OCI-LY7 (cell line): ENCODE data around the gene EME1. TPM values are rescaled to one million over a fixed set of nuclear protein-coding genes. Genes with fewer than 3 reads are reported as not detected.

Experiments
- BruUV-seq: library from RNA; stranded (reverse); fragments of 400-500 nt; replicated peaks from 2 replicates; lab custom pipeline; 2021; lab: Mats Ljungman, UMichigan
- CTCF ChIA-PET: fragments of 300-600 bp; sonication (Branson Sonifier 250); formaldehyde crosslinking; loops from one replicate; lab custom pipeline; 2022; ENCODE audit warnings: antibody characterized with exemption; ENCODE audit not compliant: unreplicated experiment; lab: Charles Lee
- POLR2A ChIA-PET: fragments of 300-600 bp; sonication (Branson Sonifier 250); formaldehyde crosslinking; loops from one replicate; lab custom pipeline; 2022; ENCODE audit warnings: antibody characterized with exemption; lab: Charles Lee
- DNase-seq: peaks from one replicate; pipeline ENCODE4 v3.0.0-alpha.2; 2015; ENCODE audit warnings: low spot score
- H2AFZ ChIP-seq: fragments of 200-600 bp; sonication (generic), shearing (Covaris generic); 2 replicates; pipeline ENCODE4 v1.6.1; 2014; ENCODE audit warnings: mild to moderate bottlenecking, antibody characterized with exemption, low read length, moderate library complexity
- H3K27ac ChIP-seq: fragments of 200-600 bp; sonication (generic); 2 replicates; pipeline ENCODE4 v1.5.1; 2014; ENCODE audit warnings: mixed run types, low read depth, mild to moderate bottlenecking, moderate library complexity, low read length, inconsistent platforms; ENCODE audit not compliant: poor library complexity, severe bottlenecking
- H3K36me3 ChIP-seq: fragments of 200-600 bp; sonication (generic); 2 replicates; pipeline ENCODE4 v1.6.1; 2014; ENCODE audit warnings: mild to moderate bottlenecking, antibody characterized with exemption, low read length, moderate library complexity, mixed read lengths; ENCODE audit not compliant: insufficient read depth
- H3K4me1 ChIP-seq: fragments of 200-600 bp; sonication (generic); 2 replicates; pipeline ENCODE4 v1.5.1; 2014; ENCODE audit warnings: mild to moderate bottlenecking, low read length; ENCODE audit not compliant: insufficient read depth, poor library complexity, severe bottlenecking
- H3K4me2 ChIP-seq: fragments of 200-600 bp; sonication (generic); 2 replicates; pipeline ENCODE4 v1.6.1; 2014; ENCODE audit warnings: mild to moderate bottlenecking, low read length
- H3K4me3 ChIP-seq: fragments of 200-600 bp; sonication (generic); 2 replicates; pipeline ENCODE4 v1.5.1; 2014; ENCODE audit warnings: mild to moderate bottlenecking, low read depth, low read length; ENCODE audit not compliant: poor library complexity, severe bottlenecking
- H3K79me2 ChIP-seq: fragments of 200-600 bp; sonication (generic); 2 replicates; pipeline ENCODE4 v1.6.1; 2016; ENCODE audit warnings: low read depth, mild to moderate bottlenecking, low read length, moderate library complexity, mixed read lengths; ENCODE audit not compliant: insufficient read depth
- H3K9me2 ChIP-seq: fragments of 200-600 bp; sonication (generic); 2 replicates; pipeline ENCODE4 v1.6.1; 2016; ENCODE audit warnings: mild to moderate bottlenecking, low read length, mixed read lengths; ENCODE audit not compliant: insufficient read depth
- H3K9me3 ChIP-seq: fragments of 200-600 bp; sonication (generic); 2 replicates; pipeline ENCODE4 v1.6.1; 2014; ENCODE audit warnings: mild to moderate bottlenecking, mixed run types, low read length, mixed read lengths
- H4K20me1 ChIP-seq: fragments of 200-600 bp; sonication (generic); 2 replicates; pipeline ENCODE4 v1.6.1; 2014; ENCODE audit warnings: mild to moderate bottlenecking, antibody characterized with exemption, low read length, moderate library complexity, mixed read lengths; ENCODE audit not compliant: insufficient read depth
- EZH2phosphoT487 ChIP-seq: fragments of 200-600 bp; sonication (generic); IDR thresholded peaks from 2 replicates; pipeline ENCODE4 v1.6.1; 2018; ENCODE audit warnings: low read depth, borderline replicate concordance, mild to moderate bottlenecking, mixed run types, antibody characterized with exemption, low read length, moderate library complexity, mixed read lengths
- intact Hi-C: fragments of 100-400 bp; cut with micrococcal nuclease; formaldehyde crosslinking; loops from one replicate; pipeline ENCODE4 v1.10.0; 2022; ENCODE audit not compliant: unreplicated experiment
- total RNA-seq, 2 experiments: library from RNA; depleted of rRNA in 1 of 2; stranded (reverse); fragments of >200 nt in 1 of 2; shearing (Covaris generic) in 1 of 2; gene quantifications; 2 replicates each; pipeline ENCODE4 v1.2.3, GENCODE V29; 2014 to 2022
- TF ChIP-seq, protein P1 (sequence below): fragments of 200-600 bp; sonication (generic); conservative IDR thresholded peaks from 2 replicates; pipeline ENCODE4 v1.5.1; 2014; ENCODE audit warnings: mild to moderate bottlenecking, antibody characterized with exemption, low read length, moderate library complexity, mixed read lengths

EME1 gene
- total RNA-seq, 2 experiments from 2014 or later, result 25.2 to 34.2 TPM

DNA sequence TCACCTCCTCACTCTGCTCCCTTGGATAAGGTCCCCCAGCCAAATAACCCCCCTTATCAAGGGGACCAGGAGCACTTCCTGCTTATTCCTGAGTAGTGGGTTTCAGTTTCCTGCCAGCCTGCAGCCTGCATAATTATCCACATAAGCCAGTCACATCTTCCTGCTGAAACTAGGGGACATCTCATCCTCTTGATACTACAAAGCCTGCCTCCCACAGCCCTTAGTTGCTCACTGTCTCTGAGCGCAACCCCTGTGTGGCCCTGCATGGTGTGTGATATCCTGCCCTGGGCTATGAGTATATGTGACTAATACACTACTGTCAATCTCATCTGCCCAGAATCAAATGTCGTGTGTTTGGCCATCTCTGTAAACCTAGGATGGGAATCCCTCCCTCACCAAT, 35.1 kb upstream of the EME1 start:
- Histone ChIP-seq H2AFZ (no peak overlapping the region), H3K4me2 (no peak overlapping the region), H3K79me2 (no peaks in the 10 kb centered on the region), H3K4me1 (no peaks in the 10 kb centered on the region), H4K20me1 (no peaks in the 10 kb centered on the region), H3K27ac (no peak overlapping the region), H3K36me3 (no peaks in the 10 kb centered on the region), H3K4me3 (no peak overlapping the region), H3K9me2 (no peaks in the 10 kb centered on the region), H3K9me3 (peaks cover 13% of the 10 kb centered on the region; the same call in 1 of the 2 replicates)
- CTCF ChIA-PET, result no interaction called here
- no peak for DNase-seq
- TF ChIP-seq, protein P1, sequence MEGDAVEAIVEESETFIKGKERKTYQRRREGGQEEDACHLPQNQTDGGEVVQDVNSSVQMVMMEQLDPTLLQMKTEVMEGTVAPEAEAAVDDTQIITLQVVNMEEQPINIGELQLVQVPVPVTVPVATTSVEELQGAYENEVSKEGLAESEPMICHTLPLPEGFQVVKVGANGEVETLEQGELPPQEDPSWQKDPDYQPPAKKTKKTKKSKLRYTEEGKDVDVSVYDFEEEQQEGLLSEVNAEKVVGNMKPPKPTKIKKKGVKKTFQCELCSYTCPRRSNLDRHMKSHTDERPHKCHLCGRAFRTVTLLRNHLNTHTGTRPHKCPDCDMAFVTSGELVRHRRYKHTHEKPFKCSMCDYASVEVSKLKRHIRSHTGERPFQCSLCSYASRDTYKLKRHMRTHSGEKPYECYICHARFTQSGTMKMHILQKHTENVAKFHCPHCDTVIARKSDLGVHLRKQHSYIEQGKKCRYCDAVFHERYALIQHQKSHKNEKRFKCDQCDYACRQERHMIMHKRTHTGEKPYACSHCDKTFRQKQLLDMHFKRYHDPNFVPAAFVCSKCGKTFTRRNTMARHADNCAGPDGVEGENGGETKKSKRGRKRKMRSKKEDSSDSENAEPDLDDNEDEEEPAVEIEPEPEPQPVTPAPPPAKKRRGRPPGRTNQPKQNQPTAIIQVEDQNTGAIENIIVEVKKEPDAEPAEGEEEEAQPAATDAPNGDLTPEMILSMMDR, result no peak
- no peak for TF ChIP-seq EZH2phosphoT487
- no TSS peak for BruUV-seq
- POLR2A ChIA-PET, result no interaction called here
- intact Hi-C loops, result no loop called here

DNA sequence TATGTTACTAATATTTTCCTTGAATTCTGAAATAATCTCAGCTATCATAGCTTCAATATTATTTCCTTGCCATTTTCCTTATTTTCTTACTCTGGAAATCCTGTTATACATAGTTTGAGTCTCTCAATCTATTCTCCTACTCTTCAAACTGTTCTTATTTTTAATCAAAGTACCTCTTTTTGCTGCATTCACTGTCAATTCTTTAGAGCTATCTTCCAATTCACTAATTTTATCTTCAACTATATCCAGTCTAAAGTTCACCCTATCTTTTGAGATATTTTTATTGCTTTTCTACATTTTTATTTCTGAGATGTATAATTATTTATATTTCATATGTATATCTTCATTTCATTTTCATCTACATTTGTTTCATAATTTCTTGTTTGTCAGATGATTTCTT, 34.4 kb upstream of the EME1 start:
- POLR2A ChIA-PET, result no interaction called here

GRCh38 chr17:50339381-50339780, 33.6 kb upstream of the EME1 start:
- Histone ChIP-seq H3K79me2 (no peaks in the 10 kb centered on the region), H3K4me1 (no peaks in the 10 kb centered on the region), H3K9me2 (no peaks in the 10 kb centered on the region), H2AFZ (no peak overlapping the region), H3K27ac (no peak overlapping the region), H4K20me1 (no peaks in the 10 kb centered on the region), H3K4me3 (no peak overlapping the region), H3K4me2 (no peak overlapping the region), H3K36me3 (no peaks in the 10 kb centered on the region), H3K9me3 (peaks cover 13% of the 10 kb centered on the region; the same call in 1 of the 2 replicates)
- no TSS peak for BruUV-seq
- POLR2A ChIA-PET, result no interaction called here
- intact Hi-C loops, result no loop called here
- DNase-seq, result no peak
- CTCF ChIA-PET, result no interaction called here
- no peak for TF ChIP-seq EZH2phosphoT487
- TF ChIP-seq, protein P1, result no peak

More for the DNA sequence above, 34.4 kb upstream of the EME1 start:
- H3K36me3 ChIP-seq, result no peaks in the 10 kb centered on the region
- TF ChIP-seq, protein P1, result no peak
- TF ChIP-seq EZH2phosphoT487, result no peak
- peaks cover 13% of the 10 kb centered on the region; the same call in 1 of the 2 replicates for H3K9me3 ChIP-seq
- intact Hi-C loops, result no loop called here
- no peak overlapping the region for H3K27ac ChIP-seq
- no peaks in the 10 kb centered on the region for H4K20me1 ChIP-seq
- H3K9me2 ChIP-seq, result no peaks in the 10 kb centered on the region
- BruUV-seq, result no TSS peak
- CTCF ChIA-PET, result no interaction called here
- no peaks in the 10 kb centered on the region for H3K4me1 ChIP-seq
- DNase-seq, result no peak
- H2AFZ ChIP-seq, result no peak overlapping the region
- H3K4me3 ChIP-seq, result no peak overlapping the region
- no peaks in the 10 kb centered on the region for H3K79me2 ChIP-seq
- no peak overlapping the region for H3K4me2 ChIP-seq
